Stimulated activated CD4-positive, alpha-beta T cell treated with anti-CD3 and anti-CD28 coated beads, Interleukin-2, amount 100 ng/mL, for 48 hours (primary cell): ENCODE results near the gene SEMA5B.

Experiments
- DNase-seq, 2 donors: peaks; one replicate each; pipeline ENCODE4 v3.0.0-alpha.2; 2020

The SEMA5B gene

DNA sequence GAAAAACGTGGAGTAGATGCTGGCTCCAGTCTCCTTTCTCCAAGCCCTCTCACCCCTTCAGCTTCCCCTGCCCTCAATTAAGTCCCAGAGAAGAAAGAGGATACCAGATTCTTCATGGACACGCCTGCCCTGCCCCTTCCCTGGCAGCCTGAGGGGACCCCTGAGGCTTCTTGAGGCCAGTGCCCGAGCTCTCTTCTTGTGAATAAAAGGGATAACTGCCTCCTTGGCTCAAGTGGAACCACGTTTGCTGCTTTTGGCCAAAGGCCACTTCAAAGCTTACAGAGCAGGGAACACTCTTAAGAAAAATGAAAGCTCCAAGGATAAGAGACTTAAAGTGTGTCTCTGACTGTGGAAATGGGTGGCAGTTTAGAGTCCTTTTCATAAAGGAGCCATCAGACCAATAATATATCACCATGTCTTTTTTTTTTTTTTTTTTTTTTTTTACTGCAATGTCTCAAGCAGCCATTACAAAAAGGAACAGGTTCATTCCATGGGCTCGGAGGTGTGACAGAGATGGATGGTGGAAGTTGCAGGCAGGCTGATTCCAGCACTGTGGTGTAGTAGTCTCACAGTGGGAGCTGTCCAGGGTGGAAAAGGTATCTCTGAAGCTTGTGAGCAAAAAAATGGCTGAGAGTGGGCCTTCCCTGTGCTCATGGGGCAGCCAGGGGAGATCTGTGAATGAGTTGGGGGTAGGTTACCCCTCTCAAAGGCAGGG, 108.8 kb downstream of the SEMA5B start:
- DNase-seq: no peak

DNA sequence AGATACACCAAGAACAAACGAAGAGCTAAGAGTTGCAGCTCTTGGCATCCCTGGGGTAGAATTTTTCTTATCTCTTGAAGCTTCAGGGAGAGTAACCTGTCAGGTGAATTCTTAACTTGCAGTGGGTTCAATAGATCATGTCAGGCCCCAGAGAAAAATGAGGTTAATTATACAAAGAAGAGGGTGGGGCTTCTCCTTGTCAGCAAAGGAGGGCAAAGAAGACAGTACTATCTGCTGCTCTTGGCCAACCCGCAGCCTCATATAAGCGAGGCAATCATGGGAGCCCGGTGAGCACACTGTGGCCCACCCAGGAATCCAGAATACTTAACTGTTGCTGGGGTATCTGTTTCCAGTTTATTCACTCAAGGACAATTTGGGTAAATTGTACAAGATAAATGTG, 110.2 kb downstream of the SEMA5B start:
- DNase-seq: no peak

- no peak for DNase-seq
Observed at GRCh38 chr3:122916580-122916979, 111.0 kb downstream of the SEMA5B start.

- DNase-seq: no peak
Observed at GRCh38 chr3:122916084-122916483, 111.5 kb downstream of the SEMA5B start.

- no peak for DNase-seq
Observed at GRCh38 chr3:122915300-122916055, 112.1 kb downstream of the SEMA5B start.

GRCh38 chr3:122913539-122914100, 113.9 kb downstream of the SEMA5B start:
- DNase-seq: no peak

GRCh38 chr3:122912772-122913538, 114.6 kb downstream of the SEMA5B start:
- DNase-seq: no peak

GRCh38 chr3:122911901-122912300, 115.7 kb downstream of the SEMA5B start:
- no peak for DNase-seq

GRCh38 chr3:122908251-122908650, 119.3 kb downstream of the SEMA5B start:
- DNase-seq: no peak

DNA sequence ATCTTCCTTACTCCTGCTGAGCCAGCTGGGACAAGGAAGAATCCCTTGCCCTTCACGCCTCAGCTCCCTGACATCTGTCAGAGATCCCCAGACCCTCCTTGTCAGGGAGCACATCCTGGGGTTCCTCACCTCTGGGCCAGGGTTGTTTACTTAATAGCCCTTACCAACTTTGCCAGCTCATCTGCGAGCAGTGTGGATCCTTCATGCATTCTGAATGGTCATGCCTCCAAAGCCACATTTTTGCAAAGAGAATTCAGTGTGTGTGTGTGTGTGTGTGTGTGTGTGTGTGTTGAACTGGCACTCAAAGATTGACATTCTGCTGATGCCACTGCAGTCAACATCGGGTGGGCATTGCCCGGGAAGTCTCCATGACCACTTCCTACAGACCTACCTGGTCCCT, 120.1 kb downstream of the SEMA5B start:
- DNase-seq: no peak

- DNase-seq: no peak
Observed at GRCh38 chr3:122903171-122903570, 124.4 kb downstream of the SEMA5B start.

DNA sequence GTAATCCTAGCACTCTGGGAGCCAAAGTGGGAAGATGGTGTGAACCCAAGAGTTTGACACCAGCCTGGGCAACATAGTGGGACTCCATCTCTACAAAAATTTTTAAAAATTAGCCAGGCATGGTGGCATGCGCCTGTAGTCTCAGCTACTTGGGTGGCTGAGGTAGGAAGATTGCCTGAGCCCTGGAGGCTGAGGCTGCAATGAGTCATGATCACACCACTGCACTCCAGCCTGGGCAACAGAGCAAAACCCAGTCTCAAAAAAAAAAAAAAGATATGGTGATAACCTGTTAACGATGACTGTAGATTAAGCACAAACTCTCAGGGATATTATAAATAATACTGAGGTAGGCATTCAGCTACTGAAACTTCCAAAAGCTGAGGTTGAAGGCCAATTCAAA, 125.2 kb downstream of the SEMA5B start:
- no peak for DNase-seq

- DNase-seq: no peak
Observed at GRCh38 chr3:122898298-122898697, 129.3 kb downstream of the SEMA5B start.

DNA sequence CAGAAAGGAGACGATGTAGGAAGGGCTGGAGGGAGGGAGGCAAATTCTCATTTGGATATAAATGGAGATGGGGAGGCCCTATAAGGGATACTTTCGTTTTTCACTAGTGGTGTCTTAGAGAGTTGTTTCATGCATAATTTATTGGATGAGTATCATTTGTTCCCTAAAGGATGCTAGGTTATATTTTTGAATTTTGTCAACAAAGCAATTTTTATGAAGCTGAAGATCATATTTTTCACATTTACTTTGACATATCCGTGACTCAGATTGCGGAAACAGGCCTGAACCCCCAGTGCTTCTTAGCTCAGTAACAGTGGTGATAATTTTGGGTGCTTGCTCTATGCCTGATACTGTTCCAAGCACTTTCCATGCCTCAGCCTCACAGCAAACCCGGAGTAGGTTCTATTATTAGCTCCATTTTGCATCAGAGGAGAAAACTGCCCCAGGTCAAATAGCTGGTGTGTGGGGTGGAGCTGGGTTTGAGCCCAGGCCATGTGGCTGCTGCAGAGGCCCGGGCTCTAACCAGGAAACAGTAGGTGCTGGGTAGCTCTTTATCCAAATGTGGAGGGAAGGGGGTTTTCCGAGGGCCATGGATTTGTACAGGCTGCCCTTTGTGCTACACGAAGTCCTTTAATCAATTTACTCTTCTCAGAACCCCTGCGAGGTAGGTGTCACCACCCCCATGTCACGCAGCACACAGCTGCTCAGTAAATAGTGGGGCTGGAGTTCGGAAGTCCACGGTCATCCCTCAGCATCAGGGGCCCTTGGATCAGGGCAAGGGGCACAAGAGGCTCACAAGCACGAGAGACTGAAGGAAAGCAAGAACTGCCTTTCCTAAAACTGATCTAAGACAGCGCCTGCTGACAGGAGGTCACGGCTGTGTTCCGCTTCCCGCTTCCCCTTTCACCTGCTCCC, 133.6 kb downstream of the SEMA5B start:
- DNase-seq: no peak

- no peak for DNase-seq
Observed at GRCh38 chr3:122893282-122893681, 134.3 kb downstream of the SEMA5B start.

GRCh38 chr3:122892118-122892960, 135.2 kb downstream of the SEMA5B start:
- no peak for DNase-seq

- no peak for DNase-seq
Observed at GRCh38 chr3:122890720-122891220, 136.8 kb downstream of the SEMA5B start.

DNA sequence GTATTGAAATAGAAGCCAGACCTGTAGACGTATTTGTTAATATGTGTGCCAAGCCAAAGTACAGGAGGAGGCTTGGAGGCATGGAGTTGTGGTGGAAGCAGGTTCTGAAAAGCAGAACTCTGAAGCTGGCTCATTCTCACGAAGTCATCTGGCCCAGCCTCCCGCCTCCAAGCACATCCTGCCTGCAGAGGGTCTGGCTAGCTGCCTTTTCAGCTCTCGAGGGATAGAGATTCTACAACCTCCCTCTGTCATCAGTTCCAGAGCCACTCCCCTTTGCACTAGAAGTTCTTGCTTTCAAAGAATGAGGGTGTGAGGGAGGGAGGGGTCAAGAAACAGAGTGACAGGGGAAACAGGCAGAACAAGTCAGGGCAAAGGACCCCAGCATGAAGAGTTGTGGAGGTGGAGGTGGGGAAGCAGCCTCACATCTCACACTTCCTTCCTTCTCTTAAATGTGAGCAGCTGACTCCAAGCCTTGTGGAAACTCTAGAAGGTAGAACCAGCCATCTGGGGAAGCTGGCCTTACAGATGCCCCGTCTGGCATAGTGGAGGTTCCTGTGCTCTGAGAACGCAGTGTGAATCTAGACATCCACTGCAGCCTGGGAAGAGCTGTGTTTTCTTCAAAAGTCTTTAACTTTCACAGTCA, 137.4 kb downstream of the SEMA5B start:
- DNase-seq: no peak

- no peak for DNase-seq
Observed at GRCh38 chr3:122886946-122887345, 140.6 kb downstream of the SEMA5B start.

DNA sequence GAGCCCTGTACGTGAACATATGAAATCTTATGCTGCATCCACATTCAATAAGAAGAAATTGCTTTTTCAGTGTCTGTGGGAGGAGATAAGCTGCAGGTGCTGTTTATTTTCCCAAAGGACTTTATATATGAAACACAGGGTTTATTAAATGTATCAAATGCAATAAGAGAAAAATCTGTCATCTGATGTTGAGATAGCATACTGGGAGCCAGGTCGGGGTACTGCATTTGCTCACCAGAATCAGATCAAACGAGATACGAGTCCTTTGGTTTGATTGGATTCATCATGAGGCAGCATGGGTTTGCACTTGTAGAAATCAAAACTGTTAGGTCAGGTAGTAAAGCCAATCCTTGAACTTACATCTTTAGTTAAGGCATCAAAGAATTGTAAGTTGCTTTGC, 141.3 kb downstream of the SEMA5B start:
- no peak for DNase-seq
